GM23338 (cell line): ENCODE results near the gene CTTN. TPM values are rescaled to one million over a fixed set of nuclear protein-coding genes. Genes with fewer than 3 reads are reported as not detected.

Experiments
- ATAC-seq: fragments of 200-7000 bp; cut with Tn5 transposase; 3 replicates; pipeline ENCODE4 v1.9.1; 2020
- DNase-seq: peaks from one replicate; pipeline ENCODE4 v3.0.0-alpha.2; 2015; ENCODE audit warnings: low spot score
- H2AFZ ChIP-seq: fragments of 200-600 bp; sonication (generic); 2 replicates; pipeline ENCODE4 v1.8.0; 2016; ENCODE audit warnings: antibody characterized with exemption, mild to moderate bottlenecking, moderate library complexity
- H3F3A ChIP-seq: fragments of 200-600 bp; sonication (generic); replicated peaks from 2 replicates; pipeline ENCODE4 v1.8.0; 2017; ENCODE audit warnings: antibody characterized with exemption, mixed run types, low read depth
- H3K27ac ChIP-seq: fragments of 200-600 bp; sonication (generic); 2 replicates; pipeline ENCODE4 v1.6.1; 2016; ENCODE audit warnings: low read depth
- H3K27me3 ChIP-seq: fragments of 200-600 bp; sonication (generic); 2 replicates; pipeline ENCODE4 v1.8.0; 2016; ENCODE audit warnings: mild to moderate bottlenecking, mixed run types, moderate library complexity; ENCODE audit not compliant: insufficient read depth
- H3K36me3 ChIP-seq: fragments of 200-600 bp; sonication (generic); 2 replicates; pipeline ENCODE4 v1.8.0; 2016; ENCODE audit warnings: mild to moderate bottlenecking; ENCODE audit not compliant: insufficient read depth
- H3K4me1 ChIP-seq: fragments of 200-600 bp; sonication (generic); 2 replicates; pipeline ENCODE4 v1.8.0; 2016; ENCODE audit warnings: mild to moderate bottlenecking, moderate library complexity; ENCODE audit not compliant: insufficient read depth
- H3K4me2 ChIP-seq: fragments of 200-600 bp; sonication (generic); 2 replicates; pipeline ENCODE4 v1.7.1; 2017; ENCODE audit warnings: mixed run types
- H3K4me3 ChIP-seq: fragments of 200-600 bp; sonication (generic); 2 replicates; pipeline ENCODE4 v1.6.1; 2016; ENCODE audit warnings: mixed run types
- H3K79me2 ChIP-seq: fragments of 200-600 bp; sonication (generic); replicated peaks from 2 replicates; pipeline ENCODE4 v1.8.0; 2017; ENCODE audit warnings: mild to moderate bottlenecking; ENCODE audit not compliant: insufficient read depth
- H3K9me2 ChIP-seq: fragments of 200-600 bp; sonication (generic); 2 replicates; pipeline ENCODE4 v1.8.0; 2017; ENCODE audit not compliant: insufficient read depth
- H4K20me1 ChIP-seq: fragments of 200-600 bp; sonication (generic); replicated peaks from 2 replicates; pipeline ENCODE4 v1.8.0; 2017; ENCODE audit warnings: mild to moderate bottlenecking; ENCODE audit not compliant: insufficient read depth
- H3K27ac Mint-ChIP-seq: 2 replicates; pipeline ENCODE4 v1.8.0; 2020; ENCODE audit warnings: inconsistent platforms, mild to moderate bottlenecking, moderate library complexity, mixed read lengths
- H3K27me3 Mint-ChIP-seq: 3 replicates; pipeline ENCODE4 v1.8.0; 2022; ENCODE audit warnings: low read depth, mild to moderate bottlenecking, moderate library complexity, mixed read lengths, inconsistent platforms; ENCODE audit not compliant: insufficient read depth, poor library complexity
- H3K36me3 Mint-ChIP-seq: 3 replicates; pipeline ENCODE4 v1.8.0; 2021; ENCODE audit warnings: low read depth, mild to moderate bottlenecking, inconsistent platforms, moderate library complexity, mixed read lengths
- H3K4me1 Mint-ChIP-seq: 3 replicates; pipeline ENCODE4 v1.8.0; 2020; ENCODE audit warnings: mild to moderate bottlenecking, inconsistent platforms, mixed read lengths
- H3K4me3 Mint-ChIP-seq: 3 replicates; pipeline ENCODE4 v1.8.0; 2021; ENCODE audit warnings: moderate library complexity, mild to moderate bottlenecking, inconsistent platforms, mixed read lengths
- H3K9me3 Mint-ChIP-seq: 3 replicates; pipeline ENCODE4 v1.8.0; 2020; ENCODE audit warnings: moderate library complexity, mild to moderate bottlenecking, inconsistent platforms, mixed read lengths
- CTCF ChIP-seq, 2 experiments: fragments of 200-600 bp in 1 of 2; sonication (generic) in 1 of 2; conservative IDR thresholded peaks; 2 replicates each; pipeline versions ENCODE4 v1.5.1 to v1.6.1; 2016 to 2017; ENCODE audit warnings: antibody characterized with exemption in 2 of 2, low read depth in 2 of 2, mild to moderate bottlenecking in 2 of 2, moderate library complexity in 1 of 2
- ETS1 ChIP-seq: IDR thresholded peaks from 2 replicates; pipeline ENCODE4 v1.6.1; 2016; ENCODE audit warnings: antibody characterized with exemption
- EZH2 ChIP-seq: fragments of 200-600 bp; sonication (generic); IDR thresholded peaks from one replicate; pipeline ENCODE4 v1.8.0; 2017; ENCODE audit warnings: antibody characterized with exemption, mild to moderate bottlenecking, low read depth; ENCODE audit not compliant: unreplicated experiment
- EZH2phosphoT487 ChIP-seq: fragments of 200-600 bp; sonication (generic); IDR thresholded peaks from one replicate; pipeline ENCODE4 v1.8.1; 2018; ENCODE audit warnings: antibody characterized with exemption; ENCODE audit not compliant: unreplicated experiment
- JUNB ChIP-seq: IDR thresholded peaks from one replicate; pipeline ENCODE4 v1.6.1; 2016; ENCODE audit warnings: antibody characterized with exemption; ENCODE audit not compliant: unreplicated experiment
- NANOG ChIP-seq: IDR thresholded peaks from 2 replicates; pipeline ENCODE4 v1.6.1; 2016; ENCODE audit warnings: antibody characterized with exemption, borderline replicate concordance
- POLR2AphosphoS5 ChIP-seq: IDR thresholded peaks from 2 replicates; pipeline ENCODE4 v1.6.1; 2016; ENCODE audit warnings: antibody characterized with exemption, low read depth
- ZNF331 ChIP-seq: fragments of 250-450 bp; sonication (Bioruptor Pico); IDR thresholded peaks from 2 replicates; pipeline ENCODE4 v1.5.0; 2020; ENCODE audit warnings: low read depth, mild to moderate bottlenecking, moderate library complexity
- ZNF462 ChIP-seq: fragments of 250-450 bp; sonication (Bioruptor Pico); IDR thresholded peaks from 2 replicates; pipeline ENCODE4 v1.5.0; 2020; ENCODE audit warnings: mild to moderate bottlenecking, moderate library complexity
- polyA plus RNA-seq: library from polyadenylated mRNA; unstranded; fragments of >200 nt; fragmentation: Nextera tagmentation; extraction: Ambion mirVana; gene quantifications from 2 replicates; pipeline ENCODE4 v1.2.1, GENCODE V29; 2016
- total RNA-seq: library from RNA; depleted of rRNA; stranded (reverse); fragments of >200 nt; shearing (Covaris generic); gene quantifications from 2 replicates; pipeline ENCODE4 v1.2.3, GENCODE V29; 2014

The CTTN gene
- total and polyA plus RNA-seq, 2 experiments from 2014 or later, result 163 to 343 TPM

- H3K4me2 ChIP-seq, result no peak overlapping the region
- peaks cover 14% of the 10 kb centered on the region for H4K20me1 ChIP-seq
- Mint-ChIP-seq H3K27me3 (peaks cover 8% of the 10 kb centered on the region), H3K9me3 (no peaks in the 10 kb centered on the region), H3K4me1 (peaks cover 24% of the 10 kb centered on the region; the same call in 2 of the 3 replicates), H3K36me3 (peaks cover 91% of the 10 kb centered on the region), H3K4me3 (no peak overlapping the region), H3K27ac (no peak overlapping the region)
- no peak overlapping the region for H3K4me3 ChIP-seq
- H3K9me2 ChIP-seq, result no peaks in the 10 kb centered on the region
- peak in 1 of 2 experiments; percentile 10; a peak in 1 of 4 replicates for TF ChIP-seq CTCF (conservative IDR thresholded peaks at IDR 0.05; ENCODE audit: low read depth in 2 of 2)
- TF ChIP-seq JUNB, result no peak
- no peaks in the 10 kb centered on the region for H3K27me3 ChIP-seq
- no peak overlapping the region for H2AFZ ChIP-seq
- peaks cover 67% of the 10 kb centered on the region for H3K36me3 ChIP-seq
- H3K79me2 ChIP-seq, result peaks cover 8% of the 10 kb centered on the region
- H3K4me1 ChIP-seq, result no peaks in the 10 kb centered on the region
- DNase-seq (no peak), ATAC-seq (no peak)
- H3K27ac ChIP-seq, result no peak overlapping the region
- no peaks in the 10 kb centered on the region; the same call in none of the 2 replicates for H3F3A ChIP-seq
These were observed 22.8 kb downstream of the CTTN start for GRCh38 chr11:70421123-70421522.

DNA sequence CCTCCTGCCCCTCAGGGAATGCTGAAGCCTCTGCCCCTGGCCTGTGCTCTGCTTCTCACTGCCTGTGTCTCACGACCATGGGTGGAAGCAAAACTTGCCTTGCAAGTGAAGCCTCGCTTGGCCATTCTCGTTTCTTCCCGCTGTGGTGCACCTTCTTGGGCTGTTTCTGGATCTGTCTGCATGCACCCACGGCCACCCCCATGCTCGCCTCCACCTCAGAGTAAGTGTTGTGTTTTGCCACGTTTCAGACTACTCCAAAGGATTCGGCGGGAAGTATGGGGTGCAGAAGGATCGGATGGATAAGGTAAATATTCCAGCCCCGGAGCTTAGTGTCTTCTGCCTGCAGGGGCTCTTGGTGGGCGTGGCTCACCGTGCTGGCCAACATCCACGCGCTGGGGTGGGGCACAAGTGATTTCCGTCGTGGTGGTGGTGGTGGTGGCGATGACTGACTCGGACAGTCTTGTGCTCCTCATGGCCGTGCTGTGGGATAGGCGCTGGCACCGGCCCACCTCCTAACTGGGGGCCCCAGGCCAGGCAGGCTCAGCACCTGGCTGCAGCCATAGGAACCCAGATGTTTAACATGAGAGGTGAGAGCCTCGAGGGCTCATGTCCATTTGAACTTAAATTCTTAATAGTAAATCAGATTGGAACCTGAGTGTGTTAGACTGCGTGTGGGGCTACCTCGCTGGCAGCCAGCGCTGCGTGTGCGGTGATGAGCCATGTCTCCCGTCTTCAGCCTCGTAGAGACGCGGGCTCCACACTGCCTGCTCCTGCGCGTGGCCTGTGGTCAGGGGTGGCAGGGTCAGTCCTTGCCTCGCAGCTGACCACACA lies 24.6 kb downstream of the CTTN start:
- Histone ChIP-seq H3K27me3 (no peaks in the 10 kb centered on the region), H3K4me3 (no peak overlapping the region), H3K27ac (no peak overlapping the region), H3K4me2 (no peak overlapping the region), H3K79me2 (peaks cover 8% of the 10 kb centered on the region), H3K9me2 (no peaks in the 10 kb centered on the region), H4K20me1 (peaks cover 14% of the 10 kb centered on the region), H2AFZ (no peak overlapping the region), H3K4me1 (no peaks in the 10 kb centered on the region), H3K36me3 (peaks cover 54% of the 10 kb centered on the region), H3F3A (no peaks in the 10 kb centered on the region; the same call in none of the 2 replicates)
- peak overlapping the region; percentile 89 for H3K27ac Mint-ChIP-seq
- DNase-seq, result no peak
- no peaks in the 10 kb centered on the region for H3K9me3 Mint-ChIP-seq
- peaks cover 84% of the 10 kb centered on the region for H3K36me3 Mint-ChIP-seq
- peaks cover 9% of the 10 kb centered on the region for H3K27me3 Mint-ChIP-seq
- no peak overlapping the region for H3K4me3 Mint-ChIP-seq
- H3K4me1 Mint-ChIP-seq, result peaks cover 24% of the 10 kb centered on the region; the same call in 2 of the 3 replicates
- ATAC-seq, result no peak
- TF ChIP-seq JUNB (no peak), ZNF331 (CRISPR knock-in tag) (no peak), POLR2AphosphoS5 (no peak), EZH2phosphoT487 (no peak), ETS1 (no peak), ZNF462 (CRISPR knock-in tag) (no peak), EZH2 (no peak), NANOG (no peak)
